Body of pancreas (tissue), 4 donors: Measurements from ENCODE around the gene GTF2H3. TPM values are rescaled to one million over a fixed set of nuclear protein-coding genes. Genes with fewer than 3 reads are reported as not detected.
"Not testable (repeated sequence)": the region's sequence is repeated elsewhere in the genome, so short reads cannot be mapped to it uniquely, and the experiment has no call there.

Experiments used
- ATAC-seq: fragments of 150-250 bp; one replicate; pipeline ENCODE4 v1.9.1; 2016
- DNase-seq, 4 donors: peaks; one replicate each; pipeline ENCODE4 v3.0.0-alpha.2; 2019
- H3K27ac ChIP-seq, 4 donors: fragments of 200-600 bp; sonication (generic); 1 replicate in 3 of 4; 2 replicates in 1 of 4; pipeline versions ENCODE4 v1.5.1 to v1.6.1; 2016 to 2019; ENCODE audit warnings: mild to moderate bottlenecking in 1 of 4, mixed read lengths in 1 of 4, moderate library complexity in 1 of 4
- H3K27me3 ChIP-seq, 2 donors: fragments of 200-600 bp; sonication (generic); one replicate each; pipeline ENCODE4 v1.6.0; 2016; ENCODE audit warnings: mild to moderate bottlenecking in 1 of 2
- H3K36me3 ChIP-seq, 2 donors: fragments of 200-600 bp; sonication (generic); replicated peaks in 1 of 2; 2 replicates each; pipeline ENCODE4 v1.5.1; 2016; ENCODE audit warnings: low read depth in 2 of 2; ENCODE audit not compliant: insufficient read depth in 1 of 2
- H3K4me1 ChIP-seq: fragments of 200-600 bp; sonication (generic); one replicate; pipeline ENCODE4 v1.6.0; 2016
- H3K4me3 ChIP-seq, 2 donors: fragments of 200-600 bp; sonication (generic); 1 replicate in 1 of 2; 2 replicates in 1 of 2; pipeline ENCODE4 v1.5.1; 2016 to 2019
- H3K9me3 ChIP-seq, 3 donors: fragments of 200-600 bp; sonication (generic); 1 replicate in 2 of 3; 2 replicates in 1 of 3; pipeline ENCODE4 v1.5.1; 2016
- POLR2A ChIP-seq, 3 donors: fragments of 450-650 bp; IDR thresholded peaks; one replicate each; pipeline ENCODE4 v1.6.1; 2016; ENCODE audit warnings: antibody characterized with exemption in 3 of 3, mild to moderate bottlenecking in 2 of 3
- WGBS, 2 donors: methylation state at CpG; one replicate each; pipeline ENCODE4 v1.1.5; 2017; 5-methylcytosine and 5-hydroxymethylcytosine counted together
- intact Hi-C: fragments of 100-400 bp; cut with DNase I; formaldehyde crosslinking; loops from one replicate; pipeline ENCODE4 v1.15.1; 2023
- total RNA-seq, 2 donors: library from RNA; depleted of rRNA; stranded (reverse); fragments of >200 nt; gene quantifications; one replicate each; pipeline ENCODE4 v1.1.0, GENCODE V29; 2016
- TF ChIP-seq, protein P1 (sequence below), 7 experiments: fragments of 450-650 bp in 4 of 7; fragments of 200-600 bp in 3 of 7; sonication (generic) in 3 of 7; IDR thresholded peaks; one replicate each; pipeline ENCODE4 v1.5.1; 2016 to 2019; ENCODE audit warnings: antibody characterized with exemption in 7 of 7

The GTF2H3 gene
- total RNA-seq, 2 donors from 2014 or later = 8.6 to 16.2 TPM

DNA sequence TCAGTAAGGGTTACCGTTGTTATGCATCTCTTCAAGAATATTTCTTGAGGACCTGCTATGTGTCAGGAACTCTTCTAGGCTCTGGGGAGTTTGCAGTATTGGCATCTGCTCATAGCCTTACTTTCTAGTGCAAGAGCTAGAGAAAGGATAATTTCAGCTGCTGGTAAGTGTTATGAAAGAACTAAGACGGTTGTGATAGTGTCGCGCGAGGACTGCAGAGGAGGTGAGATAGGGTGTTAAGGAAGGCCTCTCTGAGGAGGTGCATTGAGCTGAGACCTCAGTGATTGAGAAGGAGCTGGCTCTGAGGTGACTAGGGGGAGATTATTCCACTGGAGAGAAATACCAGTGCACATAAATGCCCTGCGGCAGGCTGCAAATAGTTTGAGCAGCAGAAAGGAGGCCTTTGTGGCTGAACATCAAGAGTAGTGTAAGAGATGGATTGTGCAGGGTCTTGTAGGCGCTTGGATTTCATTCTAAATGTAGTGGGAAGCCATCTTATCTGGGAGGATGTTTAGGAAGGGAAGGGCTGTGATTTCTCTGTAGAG is 30.9 kb upstream of the GTF2H3 start:
- Histone ChIP-seq H3K27me3 (no peaks in the 10 kb centered on the region), H3K36me3 (peaks cover 0 to 13% of the 10 kb centered on the region in 2 donors), H3K9me3 (no peaks in the 10 kb centered on the region), H3K4me3 (peak overlapping the region; percentile 64 to 96), H3K4me1 (peaks cover 23% of the 10 kb centered on the region), H3K27ac (peak overlapping the region in 2 of 4 donors; percentile 85 to 89)
- WGBS, 2 donors = 5 to 11% methylated on average over 7 of the region's 7 CpGs
- TF ChIP-seq, protein P1, sequence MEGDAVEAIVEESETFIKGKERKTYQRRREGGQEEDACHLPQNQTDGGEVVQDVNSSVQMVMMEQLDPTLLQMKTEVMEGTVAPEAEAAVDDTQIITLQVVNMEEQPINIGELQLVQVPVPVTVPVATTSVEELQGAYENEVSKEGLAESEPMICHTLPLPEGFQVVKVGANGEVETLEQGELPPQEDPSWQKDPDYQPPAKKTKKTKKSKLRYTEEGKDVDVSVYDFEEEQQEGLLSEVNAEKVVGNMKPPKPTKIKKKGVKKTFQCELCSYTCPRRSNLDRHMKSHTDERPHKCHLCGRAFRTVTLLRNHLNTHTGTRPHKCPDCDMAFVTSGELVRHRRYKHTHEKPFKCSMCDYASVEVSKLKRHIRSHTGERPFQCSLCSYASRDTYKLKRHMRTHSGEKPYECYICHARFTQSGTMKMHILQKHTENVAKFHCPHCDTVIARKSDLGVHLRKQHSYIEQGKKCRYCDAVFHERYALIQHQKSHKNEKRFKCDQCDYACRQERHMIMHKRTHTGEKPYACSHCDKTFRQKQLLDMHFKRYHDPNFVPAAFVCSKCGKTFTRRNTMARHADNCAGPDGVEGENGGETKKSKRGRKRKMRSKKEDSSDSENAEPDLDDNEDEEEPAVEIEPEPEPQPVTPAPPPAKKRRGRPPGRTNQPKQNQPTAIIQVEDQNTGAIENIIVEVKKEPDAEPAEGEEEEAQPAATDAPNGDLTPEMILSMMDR (IDR thresholded peaks at IDR 0.05) = no peak
- no peak for TF ChIP-seq POLR2A (IDR thresholded peaks at IDR 0.05)
- intact Hi-C loops = no loop called here
- ATAC-seq (no peak), DNase-seq (no peak)

DNA sequence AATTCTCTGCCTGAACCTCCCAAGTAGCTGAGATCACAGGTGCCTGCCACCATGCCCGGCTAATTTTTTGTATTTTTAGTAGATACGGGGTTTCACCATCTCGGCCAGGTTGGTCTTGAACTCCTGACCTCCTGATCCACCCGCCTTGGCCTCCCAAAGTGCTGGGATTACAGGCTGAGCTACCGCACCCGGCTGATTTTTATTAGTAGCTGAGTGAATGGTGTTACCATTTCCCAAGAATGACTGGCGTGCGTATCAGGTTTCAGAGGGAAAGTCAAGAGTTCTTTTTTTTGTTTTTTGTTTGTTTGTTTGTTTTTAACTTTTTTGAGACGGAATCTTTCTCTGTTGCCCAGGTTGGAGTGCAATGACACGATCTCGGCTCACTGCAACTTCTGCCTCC is 30.1 kb upstream of the GTF2H3 start:
- intact Hi-C loops, ATAC-seq, H3K27ac ChIP-seq, H3K9me3 ChIP-seq, H3K27me3 ChIP-seq, DNase-seq, H3K4me3 ChIP-seq: not testable (repeated sequence)
- Histone ChIP-seq H3K36me3 (peaks cover 0 to 14% of the 10 kb centered on the region in 2 donors), H3K4me1 (peaks cover 23% of the 10 kb centered on the region)
- WGBS, 2 donors = 73 to 82% methylated on average over 11 of the region's 11 CpGs

DNA sequence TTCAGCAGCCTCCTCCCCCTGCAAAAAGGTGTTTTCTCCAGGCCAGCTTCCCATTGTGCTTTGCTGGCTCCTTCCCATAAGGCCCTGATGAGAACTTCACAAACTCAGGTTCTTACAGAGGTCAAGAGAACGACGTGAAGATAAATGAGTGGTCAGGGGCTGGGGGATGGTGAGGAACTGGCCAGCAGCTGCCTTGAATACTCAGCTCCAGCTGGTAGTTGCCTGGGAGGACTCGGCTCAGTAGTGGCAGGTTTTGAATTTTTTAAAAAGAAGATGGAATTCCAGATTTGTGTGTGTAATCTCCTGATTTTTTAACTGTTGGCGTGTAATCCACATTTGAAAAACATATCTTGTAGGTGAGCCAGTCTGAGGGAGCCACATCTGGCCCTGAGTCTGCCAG is 25.9 kb upstream of the GTF2H3 start:
- DNase-seq (no peak), ATAC-seq (no peak)
- Histone ChIP-seq H3K4me1 (peaks cover 12% of the 10 kb centered on the region), H3K4me3 (no peak overlapping the region), H3K9me3 (no peaks in the 10 kb centered on the region), H3K27ac (no peak overlapping the region), H3K36me3 (peaks cover 0 to 42% of the 10 kb centered on the region in 2 donors), H3K27me3 (no peaks in the 10 kb centered on the region)
- TF ChIP-seq POLR2A (IDR thresholded peaks at IDR 0.05) = no peak
- TF ChIP-seq, protein P1 (IDR thresholded peaks at IDR 0.05) = no peak
- intact Hi-C loops = no loop called here
- WGBS, 2 donors = 72 to 77% methylated on average over 4 of the region's 4 CpGs

DNA sequence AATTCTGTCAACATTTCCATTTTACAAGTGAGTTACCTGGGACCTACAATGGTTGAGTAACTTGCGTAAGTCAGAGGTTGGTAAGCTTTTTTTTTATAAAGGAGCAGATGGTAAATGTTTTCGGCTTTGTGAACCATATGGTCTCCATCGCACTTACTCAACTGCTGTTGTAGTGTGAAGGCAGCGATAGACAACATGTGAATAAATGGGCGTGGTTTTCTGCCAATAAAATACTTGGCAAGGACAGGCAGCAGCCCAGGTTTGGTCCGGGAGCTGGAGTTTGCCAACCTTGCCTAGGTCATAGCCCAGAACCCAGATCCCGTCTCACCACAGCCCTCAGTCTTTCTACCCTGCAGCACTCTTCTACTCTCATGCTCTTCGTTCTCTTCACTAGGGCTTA is 25.4 kb upstream of the GTF2H3 start:
- no peak overlapping the region for H3K27ac ChIP-seq
- ATAC-seq (no peak), DNase-seq (no peak)
- peaks cover 7% of the 10 kb centered on the region for H3K4me1 ChIP-seq
- TF ChIP-seq, protein P1 (IDR thresholded peaks at IDR 0.05) = no peak
- TF ChIP-seq POLR2A (IDR thresholded peaks at IDR 0.05) = no peak
- intact Hi-C loops = no loop called here
- no peak overlapping the region for H3K4me3 ChIP-seq
- 85 to 88% methylated on average over 8 of the region's 8 CpGs for WGBS, 2 donors
- H3K9me3 ChIP-seq = no peaks in the 10 kb centered on the region
- no peaks in the 10 kb centered on the region for H3K27me3 ChIP-seq
- H3K36me3 ChIP-seq = peaks cover 0 to 43% of the 10 kb centered on the region in 2 donors

DNA sequence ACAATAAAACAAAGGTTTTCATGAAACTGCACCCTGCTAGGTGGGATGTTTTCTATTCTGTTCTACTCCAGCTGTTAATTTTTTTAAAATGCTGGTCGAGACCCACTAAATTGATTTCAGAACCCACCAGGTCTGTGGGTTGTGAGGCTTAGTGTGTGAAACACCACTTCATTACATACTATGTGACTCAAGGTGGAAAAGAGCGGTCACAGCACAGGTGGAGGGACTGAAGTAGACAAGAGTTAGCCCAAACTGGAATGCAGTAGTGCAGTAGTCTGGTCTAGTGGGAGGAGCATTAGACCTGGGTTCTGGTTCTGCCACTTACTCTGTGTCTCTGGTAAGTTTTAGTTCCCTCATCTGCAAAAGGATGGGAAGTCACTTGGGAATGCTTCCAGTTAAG is 19.5 kb upstream of the GTF2H3 start:
- DNase-seq (no peak), ATAC-seq (no peak)
- Histone ChIP-seq H3K27ac (no peak overlapping the region), H3K27me3 (no peaks in the 10 kb centered on the region), H3K4me1 (no peaks in the 10 kb centered on the region), H3K4me3 (no peak overlapping the region), H3K36me3 (peaks cover 9 to 62% of the 10 kb centered on the region in 2 donors), H3K9me3 (no peaks in the 10 kb centered on the region)
- 93 to 98% methylated on average over 2 of the region's 2 CpGs for WGBS, 2 donors
- TF ChIP-seq, protein P1 (IDR thresholded peaks at IDR 0.05) = no peak
- no peak for TF ChIP-seq POLR2A (IDR thresholded peaks at IDR 0.05)
- intact Hi-C loops = no loop called here
